ENCODE data around the gene RASGEF1C. TPM values are rescaled to one million over a fixed set of nuclear protein-coding genes. Genes with fewer than 3 reads are reported as not detected.
A peak's percentile ranks its signal among the peaks of the same experiment; 100 is the strongest.

RASGEF1C gene
- total and polyA plus RNA-seq, 7 donors, result 0.35 to 4.2 (median 1.1) TPM; not detected in 2

DNA sequence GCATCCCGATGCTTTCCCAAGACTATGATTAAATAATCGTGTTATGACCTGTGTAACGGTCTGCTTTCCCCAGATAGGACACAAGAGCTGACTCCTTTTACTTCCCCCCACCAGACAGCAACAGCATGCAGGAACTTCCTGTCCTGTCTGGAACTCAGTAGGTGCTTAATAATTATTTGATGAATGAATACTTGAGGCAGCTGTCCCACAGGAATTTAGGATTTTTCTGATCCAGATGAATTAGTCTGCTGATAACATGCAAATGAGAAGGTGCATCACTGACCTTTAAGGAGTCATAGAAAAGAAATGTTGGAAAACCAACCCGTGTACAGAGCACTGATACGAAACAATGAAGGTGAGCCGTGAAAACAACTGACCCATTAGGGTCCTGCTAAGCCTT, 149.7 kb downstream of the RASGEF1C start:
- DNase-seq, result no peak
- Histone ChIP-seq H3K4me1 (peaks cover 0 to 3% (median 1%) of the 10 kb centered on the region in 4 donors), H3K9me3 (no peaks in the 10 kb centered on the region), H3K27ac (no peak overlapping the region), H3K36me3 (no peaks in the 10 kb centered on the region), H3K27me3 (no peaks in the 10 kb centered on the region), H3K4me3 (no peak overlapping the region)
- TF ChIP-seq, protein P1, sequence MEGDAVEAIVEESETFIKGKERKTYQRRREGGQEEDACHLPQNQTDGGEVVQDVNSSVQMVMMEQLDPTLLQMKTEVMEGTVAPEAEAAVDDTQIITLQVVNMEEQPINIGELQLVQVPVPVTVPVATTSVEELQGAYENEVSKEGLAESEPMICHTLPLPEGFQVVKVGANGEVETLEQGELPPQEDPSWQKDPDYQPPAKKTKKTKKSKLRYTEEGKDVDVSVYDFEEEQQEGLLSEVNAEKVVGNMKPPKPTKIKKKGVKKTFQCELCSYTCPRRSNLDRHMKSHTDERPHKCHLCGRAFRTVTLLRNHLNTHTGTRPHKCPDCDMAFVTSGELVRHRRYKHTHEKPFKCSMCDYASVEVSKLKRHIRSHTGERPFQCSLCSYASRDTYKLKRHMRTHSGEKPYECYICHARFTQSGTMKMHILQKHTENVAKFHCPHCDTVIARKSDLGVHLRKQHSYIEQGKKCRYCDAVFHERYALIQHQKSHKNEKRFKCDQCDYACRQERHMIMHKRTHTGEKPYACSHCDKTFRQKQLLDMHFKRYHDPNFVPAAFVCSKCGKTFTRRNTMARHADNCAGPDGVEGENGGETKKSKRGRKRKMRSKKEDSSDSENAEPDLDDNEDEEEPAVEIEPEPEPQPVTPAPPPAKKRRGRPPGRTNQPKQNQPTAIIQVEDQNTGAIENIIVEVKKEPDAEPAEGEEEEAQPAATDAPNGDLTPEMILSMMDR (IDR thresholded peaks at IDR 0.05), result no peak
- TF ChIP-seq EP300 (IDR thresholded peaks at IDR 0.05) (no peak), POLR2A (IDR thresholded peaks at IDR 0.05) (no peak), POLR2AphosphoS5 (IDR thresholded peaks at IDR 0.05) (no peak)
- intact Hi-C loops (cut with DNase I), result no loop called here
- 91 to 93% methylated on average over 6 of the region's 6 CpGs for WGBS, 2 donors

DNA sequence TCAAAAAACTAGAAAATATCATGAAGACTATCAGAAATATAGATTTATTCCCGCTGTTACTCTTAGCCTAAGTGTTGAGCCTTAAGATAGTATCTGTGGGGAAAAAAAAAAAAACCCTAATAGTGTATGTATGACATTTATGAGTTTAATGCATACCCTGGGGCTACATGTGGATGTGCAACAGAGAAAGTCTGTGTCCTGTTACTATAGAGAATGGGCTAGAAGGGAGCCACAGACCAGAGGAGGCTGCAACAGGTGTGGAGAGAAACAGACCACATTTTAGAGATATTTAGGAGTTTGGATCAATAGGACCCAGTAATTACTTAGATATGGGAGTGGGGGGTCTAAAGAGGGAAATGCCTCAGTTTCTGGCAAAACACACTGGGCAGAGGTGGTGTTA, 152.9 kb downstream of the RASGEF1C start:
- TF ChIP-seq EP300 (IDR thresholded peaks at IDR 0.05), result no peak
- TF ChIP-seq, protein P1 (IDR thresholded peaks at IDR 0.05), result no peak
- no peak for TF ChIP-seq POLR2AphosphoS5 (IDR thresholded peaks at IDR 0.05)
- intact Hi-C loops (cut with DNase I), result no loop called here

DNA sequence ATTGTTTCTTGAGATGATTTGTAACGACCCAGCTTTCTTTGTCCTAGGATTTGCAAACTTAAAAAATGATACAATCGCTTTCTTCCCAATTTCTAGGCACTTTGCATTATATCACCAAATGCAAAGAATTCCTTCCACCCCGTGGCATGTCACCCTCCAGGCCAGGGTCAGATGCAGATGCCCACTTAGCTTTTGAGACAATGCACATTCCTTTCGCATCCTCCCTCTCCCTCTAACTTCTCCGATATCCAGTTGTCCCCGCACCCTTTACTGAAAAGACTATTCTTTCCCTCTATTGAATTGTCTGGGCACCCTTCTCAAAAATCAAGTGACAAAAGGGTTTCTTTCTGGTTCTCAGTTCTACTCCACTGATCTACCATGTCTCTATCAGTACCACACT, 154.8 kb downstream of the RASGEF1C start:
- TF ChIP-seq EP300 (IDR thresholded peaks at IDR 0.05), result no peak
- TF ChIP-seq POLR2A (IDR thresholded peaks at IDR 0.05), result no peak
- no peak for TF ChIP-seq POLR2AphosphoS5 (IDR thresholded peaks at IDR 0.05)
- TF ChIP-seq, protein P1 (IDR thresholded peaks at IDR 0.05), result no peak
- peaks cover 0 to 34% (median 26%) of the 10 kb centered on the region in 4 donors for H3K4me1 ChIP-seq
- intact Hi-C loops (cut with DNase I), result no loop called here
- no peak overlapping the region for H3K27ac ChIP-seq
- H3K27me3 ChIP-seq, result no peaks in the 10 kb centered on the region
- H3K9me3 ChIP-seq, result no peaks in the 10 kb centered on the region
- WGBS, 2 donors, result 75 to 85% methylated on average over 6 of the region's 6 CpGs
- DNase-seq, result no peak
- H3K4me3 ChIP-seq, result no peak overlapping the region
- no peaks in the 10 kb centered on the region for H3K36me3 ChIP-seq

More for the DNA sequence above, 152.9 kb downstream of the RASGEF1C start:
- Histone ChIP-seq H3K4me3 (no peak overlapping the region), H3K27ac (no peak overlapping the region), H3K9me3 (no peaks in the 10 kb centered on the region), H3K27me3 (no peaks in the 10 kb centered on the region), H3K36me3 (no peaks in the 10 kb centered on the region), H3K4me1 (peaks cover 0 to 30% (median 20%) of the 10 kb centered on the region in 4 donors)
- no peak for DNase-seq
- WGBS, 2 donors, result 96 to 100% methylated on average over 1 of the region's 1 CpG

DNA sequence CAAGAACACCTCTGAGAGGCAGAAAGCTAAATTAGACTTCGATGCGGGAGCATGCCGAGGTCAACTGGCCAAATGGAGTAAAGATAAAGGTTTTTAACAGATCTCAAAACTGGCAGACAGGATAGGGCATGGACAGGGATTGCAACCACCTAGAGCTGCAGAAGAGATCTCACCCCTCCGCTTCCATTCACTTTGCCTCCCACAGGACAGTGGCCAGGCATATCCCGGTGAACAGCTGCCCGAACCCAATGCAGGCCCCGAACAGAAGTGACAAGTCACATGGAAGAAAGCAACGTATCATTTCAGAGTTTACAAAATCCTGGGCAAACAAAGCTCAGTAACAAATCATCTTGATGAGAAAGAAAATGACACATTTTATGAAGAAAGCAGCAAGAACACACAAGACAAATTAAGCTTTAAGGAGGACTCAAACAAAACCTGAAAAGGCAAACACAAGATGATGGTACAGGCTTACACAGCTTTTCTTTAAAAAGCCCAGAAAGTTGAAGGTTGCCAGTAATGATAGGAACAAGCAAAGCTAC, 155.9 kb downstream of the RASGEF1C start:
- intact Hi-C loops (cut with DNase I), result no loop called here
- Histone ChIP-seq H3K9me3 (no peaks in the 10 kb centered on the region), H3K36me3 (no peaks in the 10 kb centered on the region), H3K4me1 (peaks cover 0 to 45% (median 37%) of the 10 kb centered on the region in 4 donors), H3K27ac (peak overlapping the region in 2 of 4 donors; percentile 2 to 43), H3K27me3 (no peaks in the 10 kb centered on the region), H3K4me3 (no peak overlapping the region)
- TF ChIP-seq EP300 (IDR thresholded peaks at IDR 0.05) (no peak), POLR2AphosphoS5 (IDR thresholded peaks at IDR 0.05) (peak in 1 of 4 donors; percentile 9), POLR2A (IDR thresholded peaks at IDR 0.05) (no peak)
- TF ChIP-seq, protein P1 (IDR thresholded peaks at IDR 0.05), result no peak
- no peak for DNase-seq
- 86 to 89% methylated on average over 8 of the region's 8 CpGs for WGBS, 2 donors
